Measurements from ENCODE around the gene BCDIN3D.

DNA sequence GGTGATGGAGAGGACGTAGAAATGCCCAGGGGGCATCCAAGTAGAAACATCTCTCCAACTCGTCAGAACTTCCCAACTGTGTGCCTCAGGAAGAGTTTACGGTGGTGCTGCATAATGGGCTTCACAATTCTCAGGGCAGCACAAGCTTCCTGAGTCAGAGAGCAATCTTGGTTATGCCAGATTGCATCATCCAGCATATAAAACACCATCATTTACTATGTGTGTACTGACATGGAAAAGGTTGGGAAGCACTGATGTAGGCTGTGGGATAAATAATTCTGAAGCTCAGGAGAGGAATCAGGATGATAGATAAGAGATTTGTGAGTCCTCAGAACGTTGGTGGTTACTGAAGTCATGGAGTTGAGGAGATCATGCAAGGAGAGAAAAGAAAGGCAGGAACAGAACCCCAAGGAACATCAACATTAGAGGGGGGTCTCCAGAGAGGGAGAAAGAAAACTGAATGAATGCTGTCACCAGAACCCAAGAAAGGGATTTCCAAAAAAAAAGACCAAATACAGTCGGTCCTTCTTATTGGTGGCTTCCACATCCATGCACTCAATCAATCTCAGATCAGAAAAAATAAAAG is 10.0 kb downstream of the BCDIN3D start:
- TF ChIP-seq POLR2A (IDR thresholded peaks at IDR 0.05), result no peak
- TF ChIP-seq, protein P1, sequence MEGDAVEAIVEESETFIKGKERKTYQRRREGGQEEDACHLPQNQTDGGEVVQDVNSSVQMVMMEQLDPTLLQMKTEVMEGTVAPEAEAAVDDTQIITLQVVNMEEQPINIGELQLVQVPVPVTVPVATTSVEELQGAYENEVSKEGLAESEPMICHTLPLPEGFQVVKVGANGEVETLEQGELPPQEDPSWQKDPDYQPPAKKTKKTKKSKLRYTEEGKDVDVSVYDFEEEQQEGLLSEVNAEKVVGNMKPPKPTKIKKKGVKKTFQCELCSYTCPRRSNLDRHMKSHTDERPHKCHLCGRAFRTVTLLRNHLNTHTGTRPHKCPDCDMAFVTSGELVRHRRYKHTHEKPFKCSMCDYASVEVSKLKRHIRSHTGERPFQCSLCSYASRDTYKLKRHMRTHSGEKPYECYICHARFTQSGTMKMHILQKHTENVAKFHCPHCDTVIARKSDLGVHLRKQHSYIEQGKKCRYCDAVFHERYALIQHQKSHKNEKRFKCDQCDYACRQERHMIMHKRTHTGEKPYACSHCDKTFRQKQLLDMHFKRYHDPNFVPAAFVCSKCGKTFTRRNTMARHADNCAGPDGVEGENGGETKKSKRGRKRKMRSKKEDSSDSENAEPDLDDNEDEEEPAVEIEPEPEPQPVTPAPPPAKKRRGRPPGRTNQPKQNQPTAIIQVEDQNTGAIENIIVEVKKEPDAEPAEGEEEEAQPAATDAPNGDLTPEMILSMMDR (IDR thresholded peaks at IDR 0.05), result no peak
